Peyer's patch (tissue), 4 donors: ENCODE results near the gene GDPD5. TPM values are rescaled to one million over a fixed set of nuclear protein-coding genes. Genes with fewer than 3 reads are reported as not detected.

Source experiments
- DNase-seq, 3 donors: peaks; one replicate each; pipeline ENCODE4 v3.0.0-alpha.2; 2017 to 2019
- H3K27ac ChIP-seq, 4 donors: fragments of 200-600 bp; sonication (generic); one replicate each; pipeline ENCODE4 v1.5.1; 2016 to 2019
- H3K27me3 ChIP-seq, 2 donors: fragments of 200-600 bp; sonication (generic); one replicate each; pipeline ENCODE4 v1.5.1; 2019
- H3K36me3 ChIP-seq, 3 donors: fragments of 200-600 bp; sonication (generic); one replicate each; pipeline ENCODE4 v1.5.1; 2016 to 2019
- H3K4me1 ChIP-seq, 4 donors: fragments of 200-600 bp; sonication (generic); one replicate each; pipeline ENCODE4 v1.5.1; 2016 to 2019
- H3K4me3 ChIP-seq, 4 donors: fragments of 200-600 bp; sonication (generic); 1 replicate in 3 of 4; 2 replicates in 1 of 4; pipeline ENCODE4 v1.5.1; 2016 to 2019; ENCODE audit warnings: mild to moderate bottlenecking in 1 of 4
- H3K9me3 ChIP-seq, 4 donors: fragments of 200-600 bp; sonication (generic); one replicate each; pipeline ENCODE4 v1.5.1; 2016 to 2019; ENCODE audit warnings: mild to moderate bottlenecking in 1 of 4
- POLR2A ChIP-seq, 2 donors: fragments of 450-650 bp; IDR thresholded peaks; one replicate each; pipeline ENCODE4 v1.5.1; 2017; ENCODE audit warnings: antibody characterized with exemption in 2 of 2, mild to moderate bottlenecking in 2 of 2, moderate library complexity in 2 of 2
- total RNA-seq, 4 donors: library from RNA; depleted of rRNA; stranded (reverse); fragments of >200 nt; gene quantifications; one replicate each; pipeline ENCODE4 v1.1.0, GENCODE V29; 2016
- TF ChIP-seq, protein P1 (sequence below), 6 experiments: fragments of 450-650 bp in 4 of 6; fragments of 200-600 bp in 2 of 6; sonication (generic) in 1 of 6; IDR thresholded peaks; one replicate each; pipeline ENCODE4 v1.5.1; 2017 to 2019; ENCODE audit warnings: antibody characterized with exemption in 6 of 6, mild to moderate bottlenecking in 3 of 6, moderate library complexity in 1 of 6

GDPD5 gene
- total RNA-seq, 4 donors from 2014 or later, result 2.5 to 48.9 (median 22.2) TPM

DNA sequence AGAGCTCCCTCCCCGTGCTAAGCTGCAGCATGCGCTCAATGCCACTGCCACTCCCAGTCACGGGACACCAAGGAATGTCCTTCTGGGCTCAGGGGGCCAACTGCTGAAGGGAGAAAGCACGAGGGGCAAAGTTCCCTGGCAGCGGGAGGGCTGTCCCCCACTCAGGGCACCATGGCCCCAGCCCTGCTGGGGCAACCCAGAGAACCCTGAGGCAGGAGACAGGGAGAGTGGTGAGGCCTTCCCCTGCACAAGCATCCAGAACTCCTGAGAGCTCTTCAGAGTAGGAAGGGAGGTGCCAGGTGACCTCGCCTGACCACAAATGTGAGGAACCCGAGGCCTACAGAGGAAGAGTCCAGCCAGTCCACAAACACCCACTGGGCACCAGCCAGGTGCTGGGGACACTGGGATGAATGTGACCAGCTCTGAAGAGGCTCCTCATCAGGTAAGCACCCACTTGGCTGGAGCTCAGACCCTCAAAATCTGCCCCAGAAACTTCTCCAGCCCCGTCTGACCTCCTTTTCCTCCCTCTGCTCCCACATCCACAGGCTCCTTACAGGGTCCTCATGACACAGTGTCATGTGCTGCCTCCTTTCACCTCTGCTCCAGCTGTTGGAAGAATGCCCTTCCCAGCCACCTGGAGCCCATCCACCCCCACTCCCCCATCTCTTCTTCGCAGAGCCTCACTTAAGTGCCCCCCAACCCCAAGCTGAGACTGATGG is 15.6 kb downstream of the GDPD5 start:
- Histone ChIP-seq H3K4me3 (no peak overlapping the region), H3K36me3 (no peaks in the 10 kb centered on the region), H3K4me1 (peaks cover 0 to 8% (median 4%) of the 10 kb centered on the region in 4 donors), H3K27me3 (no peaks in the 10 kb centered on the region), H3K9me3 (no peaks in the 10 kb centered on the region), H3K27ac (no peak overlapping the region)
- TF ChIP-seq POLR2A (IDR thresholded peaks at IDR 0.05), result no peak
- TF ChIP-seq, protein P1, sequence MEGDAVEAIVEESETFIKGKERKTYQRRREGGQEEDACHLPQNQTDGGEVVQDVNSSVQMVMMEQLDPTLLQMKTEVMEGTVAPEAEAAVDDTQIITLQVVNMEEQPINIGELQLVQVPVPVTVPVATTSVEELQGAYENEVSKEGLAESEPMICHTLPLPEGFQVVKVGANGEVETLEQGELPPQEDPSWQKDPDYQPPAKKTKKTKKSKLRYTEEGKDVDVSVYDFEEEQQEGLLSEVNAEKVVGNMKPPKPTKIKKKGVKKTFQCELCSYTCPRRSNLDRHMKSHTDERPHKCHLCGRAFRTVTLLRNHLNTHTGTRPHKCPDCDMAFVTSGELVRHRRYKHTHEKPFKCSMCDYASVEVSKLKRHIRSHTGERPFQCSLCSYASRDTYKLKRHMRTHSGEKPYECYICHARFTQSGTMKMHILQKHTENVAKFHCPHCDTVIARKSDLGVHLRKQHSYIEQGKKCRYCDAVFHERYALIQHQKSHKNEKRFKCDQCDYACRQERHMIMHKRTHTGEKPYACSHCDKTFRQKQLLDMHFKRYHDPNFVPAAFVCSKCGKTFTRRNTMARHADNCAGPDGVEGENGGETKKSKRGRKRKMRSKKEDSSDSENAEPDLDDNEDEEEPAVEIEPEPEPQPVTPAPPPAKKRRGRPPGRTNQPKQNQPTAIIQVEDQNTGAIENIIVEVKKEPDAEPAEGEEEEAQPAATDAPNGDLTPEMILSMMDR (IDR thresholded peaks at IDR 0.05), result no peak
- no peak for DNase-seq

DNA sequence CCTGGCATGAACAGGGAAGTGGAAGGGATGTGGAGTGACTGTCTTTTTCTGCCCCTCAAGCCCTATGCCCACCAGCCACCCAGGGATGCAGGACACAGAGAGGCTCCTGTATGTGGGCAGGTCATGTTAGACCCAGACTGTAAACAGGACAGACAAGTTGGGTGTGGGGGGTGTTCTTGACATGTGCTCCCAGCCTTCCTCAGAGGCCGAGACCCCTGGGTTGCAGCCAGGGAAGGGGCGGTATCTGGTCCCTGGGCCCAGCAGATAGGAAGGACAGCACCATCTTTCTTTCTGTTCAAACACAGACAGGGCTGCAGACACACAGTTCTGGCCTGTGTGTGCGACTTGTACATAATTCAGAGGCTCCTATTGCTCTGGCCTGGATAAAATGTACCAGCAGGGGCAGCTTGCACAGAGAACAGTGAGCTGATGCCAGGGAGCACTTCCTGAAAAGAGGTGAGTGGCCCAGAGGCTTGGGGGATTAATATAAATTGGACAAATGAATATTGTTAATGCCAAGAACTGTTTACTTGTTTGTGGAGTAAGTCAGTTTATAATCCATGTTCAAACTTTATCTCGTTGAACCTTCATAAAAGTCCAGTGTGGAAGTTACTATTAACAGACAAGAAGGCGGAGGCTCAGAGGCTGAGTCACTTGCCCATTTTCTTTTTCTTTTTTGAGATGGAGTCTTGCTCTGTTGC is 16.6 kb downstream of the GDPD5 start:
- Histone ChIP-seq H3K27me3 (no peaks in the 10 kb centered on the region), H3K27ac (peak overlapping the region in 1 of 4 donors; percentile 65), H3K4me3 (no peak overlapping the region), H3K4me1 (peaks cover 0 to 8% (median 4%) of the 10 kb centered on the region in 4 donors), H3K36me3 (no peaks in the 10 kb centered on the region), H3K9me3 (no peaks in the 10 kb centered on the region)
- TF ChIP-seq POLR2A (IDR thresholded peaks at IDR 0.05), result no peak
- TF ChIP-seq, protein P1 (IDR thresholded peaks at IDR 0.05), result peak in 1 of 6 experiments; percentile 9
- DNase-seq, result no peak

DNA sequence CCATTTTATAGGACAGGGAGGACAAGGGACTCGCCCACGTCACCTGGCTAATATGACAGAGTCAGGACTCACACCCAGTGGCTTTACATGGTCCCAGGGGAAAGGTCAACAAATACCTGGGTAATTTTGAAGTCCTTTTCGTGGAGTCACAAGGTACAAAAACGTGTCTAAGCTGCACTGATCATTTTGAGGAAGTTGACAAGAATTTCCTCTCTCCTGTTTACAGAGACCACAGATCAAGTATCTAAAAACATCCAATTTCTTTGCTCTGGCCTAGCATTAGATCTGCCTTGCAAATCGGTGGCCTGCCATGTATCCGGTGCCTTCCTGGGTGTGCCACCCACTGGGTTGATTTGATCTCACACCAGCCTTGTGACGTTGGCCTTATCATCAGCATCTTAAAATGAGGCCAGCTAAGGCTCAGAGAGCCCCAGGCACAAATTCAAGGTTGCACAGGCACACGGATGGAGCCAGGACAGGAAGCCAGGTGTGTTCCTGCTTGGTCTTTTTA is 17.6 kb downstream of the GDPD5 start:
- Histone ChIP-seq H3K4me3 (no peak overlapping the region), H3K27ac (peak overlapping the region in 2 of 4 donors; percentile 19 to 65), H3K4me1 (peaks cover 0 to 8% (median 4%) of the 10 kb centered on the region in 4 donors), H3K27me3 (no peaks in the 10 kb centered on the region), H3K36me3 (no peaks in the 10 kb centered on the region), H3K9me3 (no peaks in the 10 kb centered on the region)
- peak in 2 of 3 donors; percentile 75 to 79 for DNase-seq
- TF ChIP-seq, protein P1 (IDR thresholded peaks at IDR 0.05), result no peak
- no peak for TF ChIP-seq POLR2A (IDR thresholded peaks at IDR 0.05)

DNA sequence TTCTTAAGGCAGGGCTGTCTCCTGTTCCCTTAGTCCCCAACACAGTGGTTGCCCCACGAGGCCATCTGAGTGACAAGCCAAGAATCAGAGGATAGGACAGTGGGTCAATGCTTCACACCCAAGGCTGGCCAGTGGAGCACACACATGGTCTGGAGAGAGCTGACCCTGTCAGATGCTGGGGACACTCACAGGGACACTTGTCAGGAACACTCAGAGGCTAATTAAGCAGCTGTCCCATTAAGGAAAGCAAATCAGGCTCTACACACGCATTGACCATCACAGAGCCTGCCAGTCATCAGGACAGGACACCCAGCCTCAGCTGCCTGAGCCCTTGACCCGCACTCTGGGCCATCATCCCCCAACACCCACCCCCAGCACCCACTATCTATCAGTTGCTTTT is 18.2 kb downstream of the GDPD5 start:
- no peak for DNase-seq
- Histone ChIP-seq H3K36me3 (no peaks in the 10 kb centered on the region), H3K27me3 (no peaks in the 10 kb centered on the region), H3K27ac (peak overlapping the region in 2 of 4 donors; percentile 19 to 52), H3K4me1 (peaks cover 0 to 8% (median 4%) of the 10 kb centered on the region in 4 donors), H3K4me3 (no peak overlapping the region), H3K9me3 (no peaks in the 10 kb centered on the region)
- no peak for TF ChIP-seq POLR2A (IDR thresholded peaks at IDR 0.05)
- TF ChIP-seq, protein P1 (IDR thresholded peaks at IDR 0.05), result no peak

DNA sequence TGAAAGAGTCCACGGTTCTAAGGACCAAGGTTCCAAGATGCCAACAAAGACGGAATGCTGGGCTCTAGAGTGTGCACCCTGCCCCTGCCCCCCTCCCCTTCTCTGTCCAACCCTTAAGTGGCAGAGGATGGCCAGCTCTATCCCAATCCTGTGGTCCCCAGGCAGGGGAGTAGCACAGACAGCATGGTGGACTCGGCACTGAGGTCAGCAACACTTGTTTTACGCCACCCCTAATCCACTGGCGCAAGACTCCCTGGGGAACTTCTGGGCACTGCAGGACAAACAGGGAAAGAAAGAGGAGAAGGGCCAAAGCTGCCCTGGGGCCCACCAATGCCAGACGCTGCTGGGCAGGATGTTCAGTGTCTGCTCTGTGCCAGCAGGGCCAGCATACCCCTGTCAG is 18.9 kb downstream of the GDPD5 start:
- no peak for TF ChIP-seq POLR2A (IDR thresholded peaks at IDR 0.05)
- TF ChIP-seq, protein P1 (IDR thresholded peaks at IDR 0.05), result no peak
- H3K4me1 ChIP-seq, result peaks cover 0 to 8% (median 4%) of the 10 kb centered on the region in 4 donors

More for the DNA sequence above, 18.9 kb downstream of the GDPD5 start:
- H3K4me3 ChIP-seq, result no peak overlapping the region
- no peaks in the 10 kb centered on the region for H3K9me3 ChIP-seq
- H3K27ac ChIP-seq, result peak overlapping the region in 1 of 4 donors; percentile 52
- no peak for DNase-seq
- H3K36me3 ChIP-seq, result no peaks in the 10 kb centered on the region
- H3K27me3 ChIP-seq, result no peaks in the 10 kb centered on the region
